ENCODE data around the gene LIN7B.

DNA sequence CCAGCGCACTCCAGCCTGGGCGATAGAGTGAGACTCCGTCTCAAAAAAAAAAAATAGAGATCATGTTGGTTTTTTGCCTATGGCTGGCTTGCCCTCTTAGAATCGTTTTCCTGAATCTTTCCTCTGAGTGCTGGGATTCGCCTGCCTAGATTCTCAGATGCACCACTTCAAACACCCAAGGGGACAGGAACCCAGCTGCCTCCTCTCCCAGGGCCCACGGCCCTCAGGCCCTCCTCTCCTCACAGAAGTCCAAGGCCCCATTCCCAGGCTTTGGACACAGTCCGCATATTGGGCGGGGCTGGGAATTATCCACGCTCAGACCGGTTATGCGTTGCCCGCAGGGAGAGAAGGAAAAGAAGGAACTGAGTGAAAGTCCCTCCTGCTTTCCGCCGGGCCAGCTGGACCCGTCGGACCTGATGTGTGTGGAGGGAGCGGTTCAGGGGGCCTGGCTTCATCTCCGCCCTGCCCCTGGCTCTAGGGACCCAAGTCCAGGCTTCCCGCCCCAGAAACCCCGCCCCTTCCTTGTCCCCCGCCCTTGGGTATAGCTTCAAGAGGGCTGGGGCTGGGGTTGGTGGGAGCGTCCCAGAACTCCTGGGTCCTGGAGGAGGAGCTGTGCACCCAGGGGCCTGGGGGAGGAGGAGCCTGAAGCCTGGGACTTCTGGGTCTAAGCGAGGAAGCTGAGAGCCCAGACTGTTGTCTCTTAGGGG is 11.0 kb downstream of the LIN7B start:
- no peak for TF ChIP-seq POLR2A (IDR thresholded peaks at IDR 0.05)
- no peak for TF ChIP-seq CTCF (IDR thresholded peaks at IDR 0.05)
- no peak for TF ChIP-seq EP300 (IDR thresholded peaks at IDR 0.05)
- no peak for TF ChIP-seq POLR2AphosphoS5 (IDR thresholded peaks at IDR 0.05)

All from suprapubic skin (tissue), 4 donors.